ENCODE data around the gene SLC29A3. TPM values are rescaled to one million over a fixed set of nuclear protein-coding genes. Genes with fewer than 3 reads are reported as not detected.

The SLC29A3 gene
- total RNA-seq, 1 experiment from 2014 or later: 9.2 TPM

- no peak overlapping the region for H3K27ac Mint-ChIP-seq
- H3K9me3 Mint-ChIP-seq: no peaks in the 10 kb centered on the region
- H3K14ac ChIP-seq (ENCODE audit: insufficient read depth, low read length): no peak overlapping the region
- H3K56ac ChIP-seq (ENCODE audit: insufficient read length, low read depth, low read length): no peak overlapping the region
- peaks cover 9 to 12% of the 10 kb centered on the region in 2 experiments for H3K4me1 Mint-ChIP-seq
- no peak overlapping the region for H2BK120ac ChIP-seq (ENCODE audit: low read depth, low read length, poor library complexity, severe bottlenecking)
- no peaks in the 10 kb centered on the region for H3K27me3 ChIP-seq (ENCODE audit: insufficient read depth, low read length)
- H3K23ac ChIP-seq (ENCODE audit: insufficient read length, low read depth, low read length): no peak overlapping the region
- TF ChIP-seq CTCF (conservative IDR thresholded peaks at IDR 0.05): no peak
- H3K4me2 ChIP-seq (ENCODE audit: insufficient read depth, insufficient read length, low read length): no peak overlapping the region
- no peak overlapping the region for H3K27ac ChIP-seq (ENCODE audit: insufficient read length, low read depth, low read length)
- no peaks in the 10 kb centered on the region for H3K9me3 ChIP-seq (ENCODE audit: control insufficient read depth, low read depth, low read length)
- no peak overlapping the region for H3T11ph ChIP-seq (ENCODE audit: low read length)
- WGBS (ENCODE audit: extremely low coverage, insufficient read length, low lambda C conversion rate): no CpG with 5 or more reads among the region's 3 CpGs
- no peak overlapping the region for H4K8ac ChIP-seq (replicated peaks; ENCODE audit: insufficient read length, low read depth, low read length)
- H3K18ac ChIP-seq (ENCODE audit: insufficient read length, low read depth, low read length): no peak overlapping the region
- no peak for DNase-seq
- no peaks in the 10 kb centered on the region for H3K36me3 Mint-ChIP-seq (ENCODE audit: insufficient read depth in 1 of 3, low read depth in 3 of 3)
- H4K5ac ChIP-seq (ENCODE audit: insufficient read length, low read depth, low read length): no peak overlapping the region
- no peak overlapping the region for H3K9ac ChIP-seq (ENCODE audit: extremely low read depth, insufficient read length, low read length)
- H2BK5ac ChIP-seq (ENCODE audit: insufficient read length, low read length): no peak overlapping the region
- no peak overlapping the region for H2BK15ac ChIP-seq (ENCODE audit: low read depth, low read length)
- no peaks in the 10 kb centered on the region for H3K79me1 ChIP-seq (ENCODE audit: insufficient read depth, low read depth, low read length, poor library complexity, severe bottlenecking)
- no peaks in the 10 kb centered on the region for H3K4me1 ChIP-seq (ENCODE audit: insufficient read depth, low read length)
- H2BK12ac ChIP-seq (ENCODE audit: insufficient read length, low read depth, low read length): no peak overlapping the region
- no peak overlapping the region for H4K91ac ChIP-seq (ENCODE audit: insufficient read length, low read depth, low read length)
- H2BK20ac ChIP-seq (ENCODE audit: low read depth, low read length, poor library complexity, severe bottlenecking): no peak overlapping the region
- no peak overlapping the region for H2AK5ac ChIP-seq (ENCODE audit: insufficient read length, low read length)
- no peaks in the 10 kb centered on the region for H4K20me1 ChIP-seq (ENCODE audit: control insufficient read depth, insufficient read depth, insufficient read length)
- H3K27me3 Mint-ChIP-seq (ENCODE audit: low read depth): peaks cover 7% of the 10 kb centered on the region
- no peaks in the 10 kb centered on the region for H3K23me2 ChIP-seq (ENCODE audit: insufficient read length, low read depth, low read length, poor library complexity, severe bottlenecking)
- H3K4me3 Mint-ChIP-seq: no peak overlapping the region
- H2AFZ ChIP-seq (ENCODE audit: low read length): no peak overlapping the region
- no peaks in the 10 kb centered on the region for H3K79me2 ChIP-seq (ENCODE audit: insufficient read depth, low read length)
- H3K4ac ChIP-seq (ENCODE audit: low read depth, low read length): no peak overlapping the region
These were observed 12.1 kb upstream of the SLC29A3 start for GRCh38 chr10:71306979-71307378.

Measured in H9 (cell line).